Osteocyte (in vitro differentiated cells): Measurements from ENCODE around the gene KLK1. TPM values are rescaled to one million over a fixed set of nuclear protein-coding genes. Genes with fewer than 3 reads are reported as not detected.

ENCODE experiments used
- DNase-seq: peaks from one replicate; pipeline ENCODE4 v3.0.0; 2021; ENCODE audit warnings: mixed read lengths; ENCODE audit not compliant: unreplicated experiment; ENCODE audit errors: extremely low spot score
- H3K27ac Mint-ChIP-seq: one replicate; pipeline ENCODE4 v1.8.0; 2021; ENCODE audit warnings: mild to moderate bottlenecking, mixed read lengths; ENCODE audit not compliant: unreplicated experiment
- H3K27me3 Mint-ChIP-seq: one replicate; pipeline ENCODE4 v1.8.0; 2021; ENCODE audit warnings: mixed read lengths; ENCODE audit not compliant: unreplicated experiment
- H3K36me3 Mint-ChIP-seq: one replicate; pipeline ENCODE4 v1.8.0; 2021; ENCODE audit warnings: mixed read lengths; ENCODE audit not compliant: unreplicated experiment
- H3K4me1 Mint-ChIP-seq: one replicate; pipeline ENCODE4 v1.8.0; 2021; ENCODE audit warnings: mixed read lengths; ENCODE audit not compliant: unreplicated experiment
- H3K4me3 Mint-ChIP-seq: one replicate; pipeline ENCODE4 v1.8.0; 2021; ENCODE audit warnings: mild to moderate bottlenecking, moderate library complexity, mixed read lengths; ENCODE audit not compliant: unreplicated experiment
- H3K9me3 Mint-ChIP-seq: one replicate; pipeline ENCODE4 v1.8.0; 2021; ENCODE audit warnings: mixed read lengths; ENCODE audit not compliant: unreplicated experiment
- total RNA-seq: library from RNA; stranded (reverse); gene quantifications from 2 replicates; pipeline ENCODE4 v1.2.1, GENCODE V29; 2021
- TF ChIP-seq, protein P1 (sequence below): fragments of 200-600 bp; sonication (generic); IDR thresholded peaks from 2 replicates; pipeline ENCODE4 v1.5.0; 2021; ENCODE audit warnings: antibody characterized with exemption, mild to moderate bottlenecking, moderate library complexity

KLK1 gene
- total RNA-seq, 1 donor from 2014 or later = not detected

DNA sequence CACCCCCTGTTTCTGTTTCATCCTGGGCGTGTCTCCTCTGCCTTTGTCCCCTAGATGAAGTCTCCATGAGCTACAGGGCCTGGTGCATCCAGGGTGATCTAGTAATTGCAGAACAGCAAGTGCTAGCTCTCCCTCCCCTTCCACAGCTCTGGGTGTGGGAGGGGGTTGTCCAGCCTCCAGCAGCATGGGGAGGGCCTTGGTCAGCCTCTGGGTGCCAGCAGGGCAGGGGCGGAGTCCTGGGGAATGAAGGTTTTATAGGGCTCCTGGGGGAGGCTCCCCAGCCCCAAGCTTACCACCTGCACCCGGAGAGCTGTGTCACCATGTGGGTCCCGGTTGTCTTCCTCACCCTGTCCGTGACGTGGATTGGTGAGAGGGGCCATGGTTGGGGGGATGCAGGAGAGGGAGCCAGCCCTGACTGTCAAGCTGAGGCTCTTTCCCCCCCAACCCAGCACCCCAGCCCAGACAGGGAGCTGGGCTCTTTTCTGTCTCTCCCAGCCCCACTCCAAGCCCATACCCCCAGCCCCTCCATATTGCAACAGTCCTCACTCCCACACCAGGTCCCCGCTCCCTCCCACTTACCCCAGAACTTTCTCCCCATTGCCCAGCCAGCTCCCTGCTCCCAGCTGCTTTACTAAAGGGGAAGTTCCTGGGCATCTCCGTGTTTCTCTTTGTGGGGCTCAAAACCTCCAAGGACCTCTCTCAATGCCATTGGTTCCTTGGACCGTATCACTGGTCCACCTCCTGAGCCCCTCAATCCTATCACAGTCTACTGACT lies 31.2 kb upstream of the KLK1 start, which contains the start of gene KLK3:
TSS of gene KLK3 (plus strand) at position 280 of the 775 bp plus-strand sequence. CDS start at position 321, 41 bp downstream.
- Mint-ChIP-seq H3K36me3 (no peaks in the 10 kb centered on the region), H3K27ac (no peak within 1 kb of the TSS), H3K27me3 (no peaks in the 10 kb centered on the region), H3K4me1 (no peaks in the 10 kb centered on the region), H3K9me3 (peaks cover 4% of the 10 kb centered on the region), H3K4me3 (no peak within 1 kb of the TSS)
- no peak for DNase-seq
- TF ChIP-seq, protein P1, sequence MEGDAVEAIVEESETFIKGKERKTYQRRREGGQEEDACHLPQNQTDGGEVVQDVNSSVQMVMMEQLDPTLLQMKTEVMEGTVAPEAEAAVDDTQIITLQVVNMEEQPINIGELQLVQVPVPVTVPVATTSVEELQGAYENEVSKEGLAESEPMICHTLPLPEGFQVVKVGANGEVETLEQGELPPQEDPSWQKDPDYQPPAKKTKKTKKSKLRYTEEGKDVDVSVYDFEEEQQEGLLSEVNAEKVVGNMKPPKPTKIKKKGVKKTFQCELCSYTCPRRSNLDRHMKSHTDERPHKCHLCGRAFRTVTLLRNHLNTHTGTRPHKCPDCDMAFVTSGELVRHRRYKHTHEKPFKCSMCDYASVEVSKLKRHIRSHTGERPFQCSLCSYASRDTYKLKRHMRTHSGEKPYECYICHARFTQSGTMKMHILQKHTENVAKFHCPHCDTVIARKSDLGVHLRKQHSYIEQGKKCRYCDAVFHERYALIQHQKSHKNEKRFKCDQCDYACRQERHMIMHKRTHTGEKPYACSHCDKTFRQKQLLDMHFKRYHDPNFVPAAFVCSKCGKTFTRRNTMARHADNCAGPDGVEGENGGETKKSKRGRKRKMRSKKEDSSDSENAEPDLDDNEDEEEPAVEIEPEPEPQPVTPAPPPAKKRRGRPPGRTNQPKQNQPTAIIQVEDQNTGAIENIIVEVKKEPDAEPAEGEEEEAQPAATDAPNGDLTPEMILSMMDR = no peak

DNA sequence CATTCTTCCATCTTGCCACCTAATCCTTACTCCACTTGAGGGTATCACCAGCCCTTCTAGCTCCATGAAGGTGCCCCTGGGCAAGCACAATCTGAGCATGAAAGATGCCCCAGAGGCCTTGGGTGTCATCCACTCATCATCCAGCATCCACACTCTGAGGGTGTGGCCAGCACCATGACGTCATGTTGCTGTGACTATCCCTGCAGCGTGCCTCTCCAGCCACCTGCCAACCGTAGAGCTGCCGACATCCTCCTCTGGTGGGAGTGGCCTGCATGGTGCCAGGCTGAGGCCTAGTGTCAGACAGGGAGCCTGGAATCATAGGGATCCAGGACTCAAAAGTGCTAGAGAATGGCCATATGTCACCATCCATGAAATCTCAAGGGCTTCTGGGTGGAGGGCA lies 28.0 kb upstream of the KLK1 start:
- Mint-ChIP-seq H3K4me1 (no peaks in the 10 kb centered on the region), H3K9me3 (peaks cover 4% of the 10 kb centered on the region), H3K27ac (no peak overlapping the region), H3K27me3 (no peaks in the 10 kb centered on the region), H3K4me3 (no peak overlapping the region), H3K36me3 (no peaks in the 10 kb centered on the region)
- no peak for DNase-seq
- TF ChIP-seq, protein P1 = no peak

DNA sequence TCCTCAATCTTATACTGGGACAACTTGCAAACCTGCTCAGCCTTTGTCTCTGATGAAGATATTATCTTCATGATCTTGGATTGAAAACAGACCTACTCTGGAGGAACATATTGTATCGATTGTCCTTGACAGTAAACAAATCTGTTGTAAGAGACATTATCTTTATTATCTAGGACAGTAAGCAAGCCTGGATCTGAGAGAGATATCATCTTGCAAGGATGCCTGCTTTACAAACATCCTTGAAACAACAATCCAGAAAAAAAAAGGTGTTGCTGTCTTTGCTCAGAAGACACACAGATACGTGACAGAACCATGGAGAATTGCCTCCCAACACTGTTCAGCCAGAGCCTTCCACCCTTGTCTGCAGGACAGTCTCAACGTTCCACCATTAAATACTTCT lies 27.2 kb upstream of the KLK1 start:
- Mint-ChIP-seq H3K27ac (no peak overlapping the region), H3K4me1 (no peaks in the 10 kb centered on the region), H3K36me3 (no peaks in the 10 kb centered on the region), H3K27me3 (no peaks in the 10 kb centered on the region), H3K9me3 (peaks cover 4% of the 10 kb centered on the region), H3K4me3 (no peak overlapping the region)
- DNase-seq = no peak
- TF ChIP-seq, protein P1 = no peak

DNA sequence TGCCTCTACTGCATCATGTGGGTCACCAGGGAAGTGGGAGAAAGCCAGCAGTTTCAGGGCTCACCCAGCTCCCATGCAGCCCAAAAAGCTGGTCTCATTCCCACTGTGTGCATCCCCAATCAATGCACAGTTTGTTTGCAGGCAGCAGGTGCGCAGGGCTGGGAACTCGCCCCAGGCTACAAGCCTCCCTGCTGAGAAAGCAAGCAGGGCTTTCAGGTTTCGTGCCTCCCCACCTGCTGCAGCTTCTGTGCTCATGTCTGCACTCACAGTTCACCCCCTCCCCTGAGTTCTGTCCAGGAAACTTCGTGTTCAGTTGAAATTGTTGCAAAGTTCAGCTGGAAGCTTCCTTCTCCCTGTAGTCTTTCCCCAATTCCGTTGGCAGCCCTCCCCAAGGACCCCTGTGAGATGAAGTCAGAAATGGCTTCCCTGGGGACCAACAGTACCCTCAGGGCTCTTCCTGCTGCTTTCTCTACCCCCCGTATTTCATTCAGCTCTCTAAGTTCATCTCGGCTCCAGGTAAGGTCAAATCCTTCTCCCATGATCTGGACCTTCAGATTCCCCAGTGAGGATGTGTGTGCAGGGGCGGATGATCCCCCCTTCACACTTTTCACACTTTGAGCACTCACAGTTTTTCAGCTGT lies 20.8 kb upstream of the KLK1 start:
- H3K27ac Mint-ChIP-seq = no peak overlapping the region
- H3K9me3 Mint-ChIP-seq = peaks cover 5% of the 10 kb centered on the region
- no peak overlapping the region for H3K4me3 Mint-ChIP-seq
- H3K36me3 Mint-ChIP-seq = no peaks in the 10 kb centered on the region
- no peaks in the 10 kb centered on the region for H3K27me3 Mint-ChIP-seq
- TF ChIP-seq, protein P1 = no peak
- DNase-seq = no peak
- H3K4me1 Mint-ChIP-seq = no peaks in the 10 kb centered on the region

DNA sequence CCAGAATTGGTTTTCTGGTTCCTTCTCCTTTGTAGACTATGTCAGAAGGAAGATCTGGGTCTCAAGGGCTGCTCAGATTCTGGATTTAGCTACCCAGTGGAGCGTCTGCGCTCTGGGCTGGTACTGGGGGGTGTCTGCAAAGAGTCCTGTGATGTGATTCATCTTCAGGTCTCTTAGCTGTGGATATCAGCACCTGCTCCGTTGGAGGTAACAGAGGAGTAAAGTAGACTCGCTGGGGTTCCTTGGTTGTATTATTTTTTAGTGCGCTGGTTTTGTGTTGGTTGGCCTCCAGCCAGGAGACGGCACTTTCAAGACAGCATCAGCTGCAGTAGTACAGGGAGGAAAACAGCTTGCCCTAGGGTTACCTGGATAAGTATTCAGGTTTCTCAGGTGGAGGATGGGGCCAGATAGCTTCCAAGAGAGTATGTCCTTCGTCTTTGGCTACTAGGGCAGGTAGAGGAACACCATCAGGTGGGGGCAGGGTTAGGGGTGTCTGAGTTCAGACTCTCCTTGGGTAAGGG lies 20.2 kb upstream of the KLK1 start:
- Mint-ChIP-seq H3K27ac (no peak overlapping the region), H3K36me3 (no peaks in the 10 kb centered on the region), H3K4me1 (no peaks in the 10 kb centered on the region), H3K27me3 (no peaks in the 10 kb centered on the region), H3K4me3 (no peak overlapping the region), H3K9me3 (peaks cover 5% of the 10 kb centered on the region)
- DNase-seq = no peak
- TF ChIP-seq, protein P1 = no peak
